ENCODE data around the gene PTPRQ.
A peak's percentile ranks its signal among the peaks of the same experiment; 100 is the strongest.

The PTPRQ gene

DNA sequence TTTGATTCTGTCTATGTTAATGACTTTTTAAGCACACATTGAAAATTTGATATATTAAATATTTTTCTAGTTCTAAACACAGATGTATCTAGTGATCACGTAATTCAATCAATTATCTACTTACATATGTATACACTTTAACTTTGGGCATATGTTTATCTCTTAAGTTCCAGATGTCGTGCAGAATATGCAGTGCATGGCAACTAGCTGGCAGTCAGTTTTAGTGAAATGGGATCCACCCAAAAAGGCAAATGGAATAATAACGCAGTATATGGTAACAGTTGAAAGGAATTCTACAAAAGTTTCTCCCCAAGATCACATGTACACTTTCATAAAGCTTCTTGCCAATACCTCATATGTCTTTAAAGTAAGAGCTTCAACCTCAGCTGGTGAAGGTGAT is 105.3 kb downstream of the PTPRQ start:
- Mint-ChIP-seq H3K27ac (no peak overlapping the region), H3K4me1 (peaks cover 8% of the 10 kb centered on the region), H3K36me3 (ENCODE audit: low read depth) (no peaks in the 10 kb centered on the region), H3K9me3 (no peaks in the 10 kb centered on the region), H3K27me3 (ENCODE audit: low read depth) (no peaks in the 10 kb centered on the region), H3K4me3 (no peak overlapping the region)
- TF ChIP-seq, protein P1, sequence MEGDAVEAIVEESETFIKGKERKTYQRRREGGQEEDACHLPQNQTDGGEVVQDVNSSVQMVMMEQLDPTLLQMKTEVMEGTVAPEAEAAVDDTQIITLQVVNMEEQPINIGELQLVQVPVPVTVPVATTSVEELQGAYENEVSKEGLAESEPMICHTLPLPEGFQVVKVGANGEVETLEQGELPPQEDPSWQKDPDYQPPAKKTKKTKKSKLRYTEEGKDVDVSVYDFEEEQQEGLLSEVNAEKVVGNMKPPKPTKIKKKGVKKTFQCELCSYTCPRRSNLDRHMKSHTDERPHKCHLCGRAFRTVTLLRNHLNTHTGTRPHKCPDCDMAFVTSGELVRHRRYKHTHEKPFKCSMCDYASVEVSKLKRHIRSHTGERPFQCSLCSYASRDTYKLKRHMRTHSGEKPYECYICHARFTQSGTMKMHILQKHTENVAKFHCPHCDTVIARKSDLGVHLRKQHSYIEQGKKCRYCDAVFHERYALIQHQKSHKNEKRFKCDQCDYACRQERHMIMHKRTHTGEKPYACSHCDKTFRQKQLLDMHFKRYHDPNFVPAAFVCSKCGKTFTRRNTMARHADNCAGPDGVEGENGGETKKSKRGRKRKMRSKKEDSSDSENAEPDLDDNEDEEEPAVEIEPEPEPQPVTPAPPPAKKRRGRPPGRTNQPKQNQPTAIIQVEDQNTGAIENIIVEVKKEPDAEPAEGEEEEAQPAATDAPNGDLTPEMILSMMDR (IDR thresholded peaks at IDR 0.05; ENCODE audit: unreplicated experiment in 3 of 3) = no peak

DNA sequence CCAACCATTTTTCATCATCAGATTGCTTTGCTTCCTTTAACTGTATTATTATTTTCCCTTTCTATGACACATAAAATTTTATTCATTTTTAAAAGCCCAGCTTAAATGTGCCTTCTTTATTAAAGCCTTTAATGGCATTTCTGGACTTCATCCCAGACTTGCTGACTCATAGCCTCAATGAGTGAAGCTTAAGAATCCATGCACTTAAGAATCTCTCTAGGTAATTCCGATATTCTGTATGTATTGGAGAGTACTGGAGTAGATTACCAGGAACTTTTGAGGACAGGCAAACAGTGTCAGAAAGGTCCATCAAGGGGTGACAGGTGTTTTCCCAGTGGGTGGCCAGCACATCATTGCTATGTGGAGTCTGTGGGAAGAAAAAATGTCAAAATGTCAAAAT is 107.9 kb downstream of the PTPRQ start:
- H3K27ac Mint-ChIP-seq = no peak overlapping the region
- H3K4me3 Mint-ChIP-seq = no peak overlapping the region
- no peaks in the 10 kb centered on the region for H3K9me3 Mint-ChIP-seq
- H3K4me1 Mint-ChIP-seq = peaks cover 14% of the 10 kb centered on the region
- TF ChIP-seq, protein P1 (IDR thresholded peaks at IDR 0.05; ENCODE audit: unreplicated experiment in 3 of 3) = no peak
- no peaks in the 10 kb centered on the region for H3K27me3 Mint-ChIP-seq (ENCODE audit: low read depth)
- no peaks in the 10 kb centered on the region for H3K36me3 Mint-ChIP-seq (ENCODE audit: low read depth)

DNA sequence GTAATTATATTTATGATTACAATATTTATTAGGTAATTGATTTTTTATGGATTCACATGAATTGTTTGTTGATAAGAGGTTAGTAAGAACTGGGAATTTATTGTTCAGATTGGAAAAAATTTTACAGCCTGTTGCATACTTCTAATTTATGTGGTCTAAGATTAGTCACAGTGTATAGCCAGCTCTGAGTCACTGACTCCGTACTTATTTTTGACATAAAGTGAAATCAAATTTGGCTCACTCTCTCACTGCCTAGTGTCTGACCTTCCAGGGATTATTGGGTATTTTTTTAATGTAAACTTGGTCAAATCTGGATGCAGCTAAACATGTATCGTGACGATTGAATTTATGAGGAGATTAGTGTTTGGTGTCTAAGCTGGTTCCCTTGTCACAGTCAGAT is 109.3 kb downstream of the PTPRQ start:
- no peaks in the 10 kb centered on the region for H3K27me3 Mint-ChIP-seq (ENCODE audit: low read depth)
- H3K9me3 Mint-ChIP-seq = no peaks in the 10 kb centered on the region
- peaks cover 18% of the 10 kb centered on the region for H3K4me1 Mint-ChIP-seq
- no peaks in the 10 kb centered on the region for H3K36me3 Mint-ChIP-seq (ENCODE audit: low read depth)
- H3K27ac Mint-ChIP-seq = peak overlapping the region in 2 of 3 experiments; percentile 61 to 63
- TF ChIP-seq, protein P1 (IDR thresholded peaks at IDR 0.05; ENCODE audit: unreplicated experiment in 3 of 3) = no peak
- no peak overlapping the region for H3K4me3 Mint-ChIP-seq

DNA sequence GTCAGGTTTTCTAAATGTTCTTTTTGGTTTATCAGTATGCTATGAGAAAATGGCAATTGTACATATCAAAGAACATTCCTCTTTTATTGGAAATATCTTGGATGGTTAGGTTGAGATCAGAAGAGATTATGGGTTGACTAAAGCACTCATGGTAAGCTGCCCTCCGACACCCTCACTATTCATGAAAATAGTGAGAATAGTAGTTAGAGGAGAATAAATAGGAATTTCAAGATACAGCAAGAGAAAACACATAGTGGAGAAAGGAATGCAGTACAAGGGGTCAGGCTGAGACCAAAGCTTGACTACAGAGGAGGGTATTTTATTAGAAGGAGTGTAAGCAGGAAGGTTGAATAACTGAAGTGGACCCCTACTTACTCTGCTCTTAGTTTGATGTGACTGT is 112.5 kb downstream of the PTPRQ start:
- Mint-ChIP-seq H3K4me3 (no peak overlapping the region), H3K36me3 (ENCODE audit: low read depth) (no peaks in the 10 kb centered on the region), H3K9me3 (no peaks in the 10 kb centered on the region), H3K27me3 (ENCODE audit: low read depth) (no peaks in the 10 kb centered on the region), H3K27ac (peak overlapping the region in 1 of 3 experiments; percentile 57), H3K4me1 (peaks cover 23% of the 10 kb centered on the region)
- TF ChIP-seq, protein P1 (IDR thresholded peaks at IDR 0.05; ENCODE audit: unreplicated experiment in 3 of 3) = no peak

DNA sequence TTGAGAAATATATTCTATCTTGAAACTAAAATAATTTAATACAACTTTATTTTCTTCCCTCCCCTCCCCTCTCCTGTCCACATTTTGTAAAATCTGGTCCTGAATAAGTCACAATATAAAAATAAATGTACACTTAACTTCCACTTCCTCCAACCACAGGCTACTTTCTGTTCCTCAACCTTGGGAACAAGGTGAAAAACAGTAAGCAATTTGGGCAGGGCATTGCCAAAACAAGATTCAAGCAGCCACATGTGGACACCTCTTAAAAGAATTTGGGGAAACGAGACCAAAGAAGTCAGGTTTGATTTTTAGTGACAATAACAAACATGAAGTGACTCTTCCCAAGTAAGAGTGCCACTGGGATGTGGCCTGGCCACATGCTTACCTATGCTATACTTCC is 115.7 kb downstream of the PTPRQ start:
- no peak overlapping the region for H3K27ac Mint-ChIP-seq
- peaks cover 23% of the 10 kb centered on the region for H3K4me1 Mint-ChIP-seq
- H3K9me3 Mint-ChIP-seq = no peaks in the 10 kb centered on the region
- no peaks in the 10 kb centered on the region for H3K36me3 Mint-ChIP-seq (ENCODE audit: low read depth)
- TF ChIP-seq, protein P1 (IDR thresholded peaks at IDR 0.05; ENCODE audit: unreplicated experiment in 3 of 3) = no peak
- no peak overlapping the region for H3K4me3 Mint-ChIP-seq
- no peaks in the 10 kb centered on the region for H3K27me3 Mint-ChIP-seq (ENCODE audit: low read depth)

DNA sequence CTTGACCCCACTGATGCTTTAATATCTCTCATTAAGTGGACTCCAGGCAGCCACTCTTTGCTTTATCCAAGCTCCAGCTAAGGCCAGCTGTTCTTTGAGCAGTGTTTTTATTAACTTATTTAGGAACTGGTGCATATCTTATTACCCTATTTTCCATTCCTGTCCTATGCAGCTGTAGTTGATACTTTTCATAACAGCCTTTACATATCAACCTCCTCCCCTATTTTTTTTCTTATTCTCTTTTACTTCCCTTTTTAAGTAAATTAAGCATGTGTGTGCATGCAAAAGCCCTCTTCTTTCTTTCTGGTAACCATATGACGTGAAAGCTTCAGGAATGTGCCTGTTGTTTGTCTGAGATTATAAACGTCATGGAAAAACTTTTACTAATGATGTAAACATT is 121.2 kb downstream of the PTPRQ start:
- Mint-ChIP-seq H3K9me3 (peaks cover 8% of the 10 kb centered on the region), H3K36me3 (ENCODE audit: low read depth) (peaks cover 7% of the 10 kb centered on the region), H3K27me3 (ENCODE audit: low read depth) (no peaks in the 10 kb centered on the region), H3K4me1 (peaks cover 25% of the 10 kb centered on the region), H3K27ac (peak overlapping the region; percentile 50 to 64 (median 61)), H3K4me3 (no peak overlapping the region)
- TF ChIP-seq, protein P1 (IDR thresholded peaks at IDR 0.05; ENCODE audit: unreplicated experiment in 3 of 3) = no peak
